Transverse colon (tissue), 4 donors: ENCODE results near the gene SLC3A2.

Experiments used
- CTCF ChIP-seq, 5 experiments: fragments of 200-600 bp in 3 of 5; fragments of 450-650 bp in 2 of 5; sonication (generic) in 3 of 5; IDR thresholded peaks; 1 replicate in 2 of 5; 2 replicates in 3 of 5; pipeline ENCODE4 v1.5.1; 2016 to 2017; ENCODE audit warnings: antibody characterized with exemption in 5 of 5, inconsistent platforms in 3 of 5, mild to moderate bottlenecking in 2 of 5, moderate library complexity in 1 of 5
- EP300 ChIP-seq: sonication (generic); formaldehyde crosslinking; IDR thresholded peaks from one replicate; pipeline ENCODE4 v1.6.1; 2017; ENCODE audit warnings: antibody characterized with exemption, low read depth
- POLR2A ChIP-seq: fragments of 450-650 bp; IDR thresholded peaks from one replicate; pipeline ENCODE4 v1.6.1; 2016; ENCODE audit warnings: antibody characterized with exemption, mild to moderate bottlenecking, moderate library complexity
- POLR2AphosphoS5 ChIP-seq, 3 donors: sonication (generic); formaldehyde crosslinking; IDR thresholded peaks; one replicate each; pipeline ENCODE4 v1.6.1; 2016; ENCODE audit warnings: antibody characterized with exemption in 3 of 3

- TF ChIP-seq CTCF (IDR thresholded peaks at IDR 0.05) (no peak), POLR2A (no peak), EP300 (no peak), POLR2AphosphoS5 (IDR thresholded peaks at IDR 0.05) (no peak)
These were observed 45.3 kb downstream of the SLC3A2 start for GRCh38 chr11:62925745-62926679.
